Prostate gland (tissue), 2 donors: ENCODE results near the gene COL23A1.

ENCODE experiments used
- CTCF ChIP-seq, 4 experiments: fragments of 200-600 bp in 2 of 4; fragments of 450-650 bp in 2 of 4; sonication (generic) in 2 of 4; IDR thresholded peaks; 1 replicate in 3 of 4; 2 replicates in 1 of 4; pipeline ENCODE4 v1.5.1; 2016 to 2019; ENCODE audit warnings: antibody characterized with exemption in 4 of 4, mild to moderate bottlenecking in 2 of 4, moderate library complexity in 2 of 4
- POLR2A ChIP-seq: fragments of 450-650 bp; IDR thresholded peaks from one replicate; pipeline ENCODE4 v1.6.1; 2016; ENCODE audit warnings: antibody characterized with exemption, mild to moderate bottlenecking
- POLR2AphosphoS5 ChIP-seq: sonication (generic); formaldehyde crosslinking; IDR thresholded peaks from one replicate; pipeline ENCODE4 v1.6.1; 2017; ENCODE audit warnings: antibody characterized with exemption

GRCh38 chr5:178511172-178511571, 79.0 kb downstream of the COL23A1 start:
- TF ChIP-seq CTCF (IDR thresholded peaks at IDR 0.05) (no peak), POLR2A (no peak), POLR2AphosphoS5 (no peak)
